Stimulated activated CD4-positive, alpha-beta T cell treated with anti-CD3 and anti-CD28 coated beads, Interleukin-4, amount 100 ng/mL, for 48 hours (primary cell): Measurements from ENCODE around the gene NDUFB6.
"Not testable (repeated sequence)": the region's sequence is repeated elsewhere in the genome, so short reads cannot be mapped to it uniquely, and the experiment has no call there.

Source experiments
- DNase-seq, 2 donors: peaks; one replicate each; pipeline ENCODE4 v3.0.0-alpha.2; 2020; ENCODE audit warnings: low read depth in 2 of 2

NDUFB6 gene

DNA sequence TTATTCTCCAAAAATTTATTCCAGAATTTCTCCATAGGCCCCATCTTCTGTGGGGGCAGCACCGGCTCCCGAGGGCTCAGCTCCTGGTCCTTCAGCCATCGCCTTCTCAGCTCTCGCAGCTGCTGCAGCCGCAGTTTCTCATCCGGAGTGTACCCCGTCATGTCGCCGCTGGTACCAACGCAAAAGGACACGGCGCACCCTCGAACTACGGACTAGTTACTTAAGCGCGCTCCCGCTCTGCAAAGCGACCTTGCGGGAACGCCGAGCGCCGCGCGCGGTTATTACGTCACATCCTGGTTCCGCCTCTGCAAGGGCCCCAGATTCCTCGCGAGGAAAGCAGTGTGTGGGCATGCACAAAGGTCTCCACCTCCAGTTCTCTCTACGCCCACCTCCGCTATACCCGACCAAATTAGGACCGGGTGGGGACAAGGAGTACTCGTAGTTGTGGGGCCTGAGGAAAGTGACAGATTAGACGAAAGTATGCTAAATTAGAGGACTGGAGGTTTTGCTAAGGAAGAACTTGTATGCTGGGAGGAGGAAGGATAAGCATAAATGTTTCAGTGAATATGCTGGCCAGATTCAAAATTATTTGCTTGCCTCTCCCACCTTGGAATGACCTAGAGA, at the start of gene NDUFB6:
Gene NDUFB6 (minus strand): TSS at position 260 of the 624 bp plus-strand sequence. CDS start 99 bp downstream, at position 161.
- DNase-seq: peak; percentile 93 to 94

- no peak for DNase-seq
Measured at GRCh38 chr9:32618261-32618660, 45.3 kb upstream of the NDUFB6 start.

DNA sequence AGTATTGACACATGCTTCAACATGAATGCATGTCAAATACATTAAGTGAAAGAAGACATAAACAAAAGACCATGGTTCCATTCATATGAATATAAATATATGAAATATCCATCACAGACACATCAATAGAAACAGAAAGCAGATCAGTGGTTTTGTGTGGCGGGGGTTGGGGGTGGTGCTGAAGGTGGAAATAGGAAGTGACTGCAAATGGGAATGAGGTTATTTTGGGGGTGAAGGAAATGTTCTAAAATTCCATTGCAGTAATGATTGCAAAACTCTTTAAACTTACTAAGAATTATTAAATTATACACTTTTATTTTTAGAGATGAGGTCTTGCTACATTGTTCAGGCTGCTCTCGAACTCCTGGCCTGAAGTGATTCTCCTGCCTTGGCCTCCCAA, 33.9 kb upstream of the NDUFB6 start:
- no peak for DNase-seq

- DNase-seq: no peak
Measured at GRCh38 chr9:32603914-32604852, 31.2 kb upstream of the NDUFB6 start.

DNA sequence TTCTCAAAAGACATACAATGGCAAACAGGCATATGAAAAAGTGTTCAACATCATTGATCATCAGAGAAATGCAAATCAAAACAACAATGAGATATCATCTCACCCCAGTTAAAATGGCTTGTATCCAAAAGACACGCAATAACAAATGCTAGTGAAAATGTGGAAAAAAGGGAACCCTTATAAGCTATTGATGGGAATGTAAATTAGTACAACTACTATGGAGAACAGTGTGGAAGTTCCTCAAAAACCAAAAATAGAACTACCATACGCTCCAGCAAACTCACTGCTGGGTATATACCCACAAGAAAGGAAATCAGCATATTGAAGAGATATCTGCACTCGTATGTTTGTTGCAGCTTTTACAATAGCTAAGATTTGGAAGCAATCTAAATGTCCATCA, 26.1 kb upstream of the NDUFB6 start:
- DNase-seq: not testable (repeated sequence)

DNA sequence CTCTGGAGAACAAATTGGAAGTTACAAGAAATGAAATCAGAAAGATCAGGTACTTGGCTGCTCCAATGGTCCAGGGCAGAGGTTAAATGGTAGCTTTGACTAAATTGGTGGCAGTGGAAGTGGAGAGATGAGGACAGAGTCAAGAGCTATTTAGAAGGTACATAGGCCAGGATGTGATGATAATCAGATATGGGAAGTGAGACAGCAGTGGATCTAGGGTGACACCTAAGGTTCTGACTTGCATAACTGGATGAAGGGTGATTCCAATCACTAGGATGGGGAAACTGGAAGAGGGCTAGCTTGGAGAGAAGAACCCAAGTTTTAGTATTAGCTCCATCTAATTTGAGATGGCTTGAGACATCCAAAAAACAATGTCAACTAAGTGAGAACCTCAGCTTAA, 24.0 kb upstream of the NDUFB6 start:
- DNase-seq: no peak

- DNase-seq: no peak
Measured at GRCh38 chr9:32596096-32596865, 23.3 kb upstream of the NDUFB6 start.

DNA sequence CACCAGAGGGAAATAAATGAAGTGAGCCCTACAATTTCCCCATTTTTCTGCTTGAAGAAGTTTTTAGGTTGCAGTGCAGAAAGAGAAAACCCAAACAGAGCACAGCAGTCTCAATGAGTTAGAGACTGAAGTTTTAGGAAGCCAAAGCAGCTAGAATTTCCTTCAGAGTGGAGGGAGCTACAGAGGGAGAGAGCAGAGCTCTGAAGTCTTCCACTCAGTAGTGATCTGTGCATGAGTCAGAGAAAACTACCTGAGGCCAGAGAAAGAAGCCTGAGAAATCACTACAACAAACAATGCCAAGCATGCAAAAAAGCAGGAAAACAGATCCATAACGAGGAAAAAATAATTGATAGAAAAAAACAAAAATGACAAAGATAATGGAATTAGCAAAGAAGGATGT, 17.9 kb upstream of the NDUFB6 start:
- no peak for DNase-seq

DNA sequence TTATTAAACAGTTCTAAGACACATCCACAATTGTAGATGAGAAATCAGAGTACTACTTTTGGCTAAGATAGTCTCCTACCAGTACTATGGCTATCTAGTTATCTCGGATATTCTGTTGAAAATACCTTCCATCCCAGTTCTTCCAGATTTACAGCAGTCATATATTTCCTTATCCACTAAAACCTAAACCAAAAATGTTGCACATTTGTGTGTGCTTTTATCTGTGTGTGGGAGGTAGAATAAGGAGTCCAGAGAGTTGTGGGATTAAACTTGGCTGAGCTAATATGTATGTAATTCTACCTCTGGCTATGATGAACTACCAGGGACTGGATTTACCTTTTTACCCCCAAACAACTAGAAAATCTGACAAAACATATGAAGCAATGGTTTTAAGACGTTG, 17.5 kb upstream of the NDUFB6 start:
- no peak for DNase-seq

DNA sequence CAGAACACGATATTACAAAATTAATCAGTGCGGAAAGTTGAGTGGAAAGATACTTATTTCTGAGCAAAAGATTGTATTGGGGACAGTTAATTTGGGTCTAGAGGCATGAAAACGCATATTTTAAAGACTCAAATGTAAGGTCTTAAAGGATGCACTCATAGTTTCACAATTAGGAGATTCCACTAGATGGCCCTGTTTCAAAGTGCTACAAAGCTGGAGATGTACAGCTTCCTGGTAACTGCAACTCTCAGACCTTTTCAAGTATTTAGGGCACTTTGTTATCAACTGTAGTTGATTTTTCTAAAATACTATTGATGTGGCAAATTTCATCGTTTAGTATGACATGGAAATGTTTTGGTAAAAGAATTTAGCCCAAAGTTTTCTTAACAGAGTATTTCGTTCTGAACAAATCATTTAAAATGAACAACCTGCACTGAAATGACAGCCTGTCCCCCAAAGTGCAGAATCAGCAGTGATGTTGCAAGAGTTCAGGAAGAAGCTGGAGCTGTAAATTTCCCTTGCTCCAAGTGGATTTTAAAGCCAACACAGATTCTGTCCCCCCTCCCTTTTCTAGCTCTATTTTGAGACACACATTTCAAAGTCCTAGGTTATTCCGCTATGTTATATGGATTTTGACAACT, 16.2 kb upstream of the NDUFB6 start:
- DNase-seq: no peak

DNA sequence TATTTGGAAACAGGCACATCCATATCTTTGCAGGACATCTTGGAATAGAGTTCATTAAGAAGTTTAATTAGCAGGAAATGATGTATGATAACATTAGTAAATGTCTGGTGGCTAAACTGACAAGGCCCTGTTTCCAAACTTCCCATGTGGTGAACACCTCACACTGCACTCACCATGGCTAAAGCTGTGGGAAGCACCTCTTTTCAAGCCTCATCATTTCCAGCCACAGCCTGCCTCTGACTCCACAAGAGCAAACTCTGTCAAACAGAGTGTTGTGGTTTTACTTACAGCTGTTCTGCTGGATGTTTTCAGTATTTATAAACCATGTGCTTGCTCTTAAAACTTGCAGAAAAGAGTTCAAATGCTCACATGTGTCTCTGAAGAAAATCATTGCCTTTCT, 14.9 kb upstream of the NDUFB6 start:
- DNase-seq: no peak

DNA sequence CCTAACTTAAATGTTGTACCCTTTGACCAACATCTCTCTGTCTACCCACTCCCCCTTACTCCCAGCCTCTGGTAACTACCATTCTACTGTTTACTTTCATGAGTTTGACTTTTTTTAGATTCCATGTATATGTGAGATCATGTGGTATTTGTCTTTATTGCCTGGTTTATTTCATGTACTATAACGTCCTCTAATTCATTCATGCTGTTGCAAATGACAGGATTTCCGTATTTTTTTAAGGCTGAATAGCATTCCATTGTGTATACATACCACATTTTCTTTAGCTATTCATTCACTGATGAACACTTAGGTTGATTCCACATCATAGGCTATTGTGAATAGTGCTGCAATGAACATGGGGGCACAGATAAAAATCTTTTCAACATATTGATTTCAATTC, 11.8 kb upstream of the NDUFB6 start:
- no peak for DNase-seq

DNA sequence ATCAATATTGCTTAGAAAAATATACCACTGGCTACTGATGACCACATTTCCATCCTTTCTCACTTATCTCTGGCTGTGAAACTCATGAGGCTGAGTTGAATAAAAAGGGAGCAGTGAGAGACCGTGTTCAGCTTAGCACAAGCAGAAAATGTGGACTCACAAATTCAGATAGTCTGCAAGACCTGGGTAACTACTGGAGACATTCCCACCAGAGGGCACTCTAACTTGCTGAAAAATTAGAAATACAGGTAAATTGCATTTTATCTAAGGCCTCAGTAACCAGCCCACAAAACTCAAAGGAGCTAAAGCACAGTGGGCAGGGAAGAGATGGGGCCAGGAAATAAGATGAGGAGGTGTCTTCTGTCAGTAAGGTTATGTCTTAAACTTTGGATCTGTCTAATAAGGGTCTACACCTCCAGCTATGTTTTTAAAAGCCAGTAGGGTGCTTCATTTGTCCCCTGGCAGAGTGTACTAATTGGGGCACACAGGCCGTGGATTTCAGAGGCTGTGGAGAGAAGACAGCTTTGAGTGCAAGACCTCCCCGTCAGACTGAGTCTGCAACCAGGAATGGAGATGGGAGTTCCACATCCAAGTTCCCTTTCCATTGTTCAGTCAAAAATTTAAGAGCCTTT, 8.7 kb upstream of the NDUFB6 start:
- DNase-seq: no peak

DNA sequence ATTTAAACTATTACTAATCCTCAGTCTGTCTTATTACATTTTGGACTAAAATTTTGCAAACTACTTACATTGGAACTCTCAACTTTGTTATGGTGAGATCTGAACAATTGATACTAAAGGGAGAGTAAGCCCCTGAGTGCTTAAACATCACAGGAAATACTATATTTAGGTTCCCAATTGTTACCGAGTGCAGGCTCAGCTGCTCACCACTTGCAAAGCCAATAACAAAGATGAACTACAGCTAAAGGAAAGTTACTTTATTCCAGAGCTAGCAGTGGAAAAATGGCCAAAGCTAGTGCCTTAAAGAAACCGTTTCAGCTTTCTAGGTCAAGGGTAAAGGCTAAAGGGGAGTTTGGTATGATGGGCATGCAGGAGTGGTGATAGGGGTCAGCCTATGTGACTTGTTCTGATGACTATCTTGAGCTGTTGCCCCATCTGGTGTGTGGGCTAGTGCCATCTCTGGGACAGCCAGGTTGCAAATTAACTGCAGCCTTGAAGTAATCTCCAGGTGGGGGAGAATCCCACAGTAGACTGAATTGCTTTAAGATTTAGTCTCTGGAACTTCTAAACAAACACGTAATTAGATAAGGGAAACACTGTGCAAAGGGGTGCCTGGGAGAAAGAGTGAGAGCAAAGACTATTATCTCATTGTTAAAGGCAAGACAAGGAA, 7.8 kb upstream of the NDUFB6 start:
- DNase-seq: no peak

- peak; percentile 65 to 80 for DNase-seq
Measured at GRCh38 chr9:32579706-32580331, 6.9 kb upstream of the NDUFB6 start.

- no peak for DNase-seq
Measured at GRCh38 chr9:32578976-32579375, 6.0 kb upstream of the NDUFB6 start.

GRCh38 chr9:32577316-32577715, 4.4 kb upstream of the NDUFB6 start:
- no peak for DNase-seq

DNA sequence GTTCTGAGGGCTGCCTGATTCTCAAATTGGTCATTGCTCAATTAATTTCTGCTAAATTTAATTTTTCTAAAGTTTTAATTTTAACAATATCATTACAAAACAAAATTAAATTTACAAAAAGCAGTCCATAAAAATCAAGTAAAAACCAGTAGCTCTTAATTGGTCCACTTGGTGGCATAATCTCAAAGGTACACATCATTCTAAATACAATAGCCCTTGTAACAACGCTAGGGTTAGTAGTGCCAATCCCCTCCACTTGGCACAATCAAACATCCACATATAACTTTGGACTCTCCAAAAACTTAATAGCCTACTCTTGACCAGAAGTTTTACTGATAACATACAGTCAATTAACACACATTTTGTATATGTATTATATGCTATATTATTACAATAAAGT, 1.9 kb upstream of the NDUFB6 start:
- no peak for DNase-seq

DNA sequence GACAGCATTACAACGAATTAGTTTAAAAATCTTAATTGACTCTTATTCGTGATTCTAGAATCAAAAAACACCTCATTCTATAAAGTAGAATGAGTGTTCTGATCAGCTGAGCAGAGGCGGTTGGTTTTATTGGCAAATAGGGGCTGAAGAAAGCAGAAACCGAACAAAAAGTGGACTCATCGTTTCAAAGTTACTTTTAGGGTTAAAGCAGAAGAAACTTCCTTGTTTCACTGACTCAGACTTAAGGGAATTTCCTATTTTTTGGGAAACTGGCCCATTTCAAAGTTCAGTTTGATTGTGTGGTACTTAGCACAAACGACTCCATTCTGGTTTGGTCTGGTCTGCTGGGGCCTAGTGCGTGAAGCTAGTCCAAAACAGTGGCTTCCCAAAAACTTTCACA, 862 bp upstream of the NDUFB6 start:
- DNase-seq: no peak
